DOHH2 (cell line): ENCODE data around the gene TMEM250.

ENCODE experiments used
- H3F3A ChIP-seq: fragments of 200-600 bp; sonication (generic), shearing (Covaris generic); 2 replicates; pipeline ENCODE4 v1.6.0; 2016; ENCODE audit warnings: antibody characterized with exemption, mild to moderate bottlenecking; ENCODE audit not compliant: control insufficient read depth, insufficient read depth
- H3K27ac ChIP-seq: fragments of 200-600 bp; sonication (generic); 2 replicates; pipeline ENCODE4 v1.5.1; 2014; ENCODE audit warnings: low read depth, mild to moderate bottlenecking, low read length, moderate library complexity
- H3K27me3 ChIP-seq: fragments of 200-600 bp; sonication (generic); 2 replicates; pipeline ENCODE4 v1.6.1; 2014; ENCODE audit warnings: mild to moderate bottlenecking, low read length, mixed read lengths; ENCODE audit not compliant: control insufficient read depth
- H3K36me3 ChIP-seq: fragments of 200-600 bp; sonication (generic); 2 replicates; pipeline ENCODE4 v1.6.1; 2014; ENCODE audit warnings: mild to moderate bottlenecking, low read length, moderate library complexity, mixed read lengths; ENCODE audit not compliant: control insufficient read depth
- H3K4me1 ChIP-seq: fragments of 200-600 bp; sonication (generic); 2 replicates; pipeline ENCODE4 v1.6.1; 2014; ENCODE audit warnings: mild to moderate bottlenecking, low read length, mixed read lengths; ENCODE audit not compliant: control insufficient read depth
- H3K4me2 ChIP-seq: fragments of 200-600 bp; sonication (generic); 2 replicates; pipeline ENCODE4 v1.6.0; 2014; ENCODE audit warnings: mild to moderate bottlenecking, low read length, moderate library complexity
- H3K4me3 ChIP-seq: fragments of 200-600 bp; sonication (generic); 2 replicates; pipeline ENCODE4 v1.5.1; 2014; ENCODE audit warnings: mild to moderate bottlenecking, low read length, mixed read lengths
- H3K79me2 ChIP-seq: fragments of 200-600 bp; sonication (generic); 2 replicates; pipeline ENCODE4 v1.6.1; 2014; ENCODE audit warnings: mild to moderate bottlenecking, low read length, mixed read lengths; ENCODE audit not compliant: control insufficient read depth
- H3K9me2 ChIP-seq: fragments of 200-600 bp; sonication (generic); replicated peaks from 2 replicates; pipeline ENCODE4 v1.6.1; 2014; ENCODE audit warnings: mild to moderate bottlenecking, low read length, mixed read lengths; ENCODE audit not compliant: control insufficient read depth
- H3K9me3 ChIP-seq: fragments of 200-600 bp; sonication (generic); 2 replicates; pipeline ENCODE4 v1.6.1; 2014; ENCODE audit warnings: antibody characterized with exemption, low read length, mixed read lengths; ENCODE audit not compliant: control insufficient read depth, insufficient read depth
- H4K20me1 ChIP-seq: fragments of 200-600 bp; sonication (generic); 2 replicates; pipeline ENCODE4 v1.6.0; 2014; ENCODE audit warnings: low read depth, mild to moderate bottlenecking, antibody characterized with exemption, low read length, moderate library complexity; ENCODE audit not compliant: control insufficient read depth, insufficient read depth
- CTCF ChIP-seq: fragments of 200-600 bp; sonication (generic); IDR thresholded peaks from one replicate; pipeline ENCODE4 v1.5.1; 2014; ENCODE audit warnings: antibody characterized with exemption, mild to moderate bottlenecking, low read depth, low read length; ENCODE audit not compliant: poor library complexity, severe bottlenecking
- EZH2phosphoT487 ChIP-seq: fragments of 200-600 bp; sonication (generic); IDR thresholded peaks from 2 replicates; pipeline ENCODE4 v1.6.1; 2017; ENCODE audit warnings: borderline replicate concordance, mild to moderate bottlenecking, antibody characterized with exemption, low read length, moderate library complexity, mixed read lengths

Gene TMEM250

GRCh38 chr9:136153381-136154065, 34.8 kb upstream of the TMEM250 start:
- no peak overlapping the region for H3K4me2 ChIP-seq
- H3K27ac ChIP-seq = no peak overlapping the region
- no peaks in the 10 kb centered on the region; the same call in 1 of the 2 replicates for H3K9me3 ChIP-seq
- no peaks in the 10 kb centered on the region for H3K79me2 ChIP-seq
- H3K4me3 ChIP-seq = no peak overlapping the region
- no peak for TF ChIP-seq CTCF
- no peak for TF ChIP-seq EZH2phosphoT487
- H3F3A ChIP-seq = no peaks in the 10 kb centered on the region
- no peaks in the 10 kb centered on the region for H3K36me3 ChIP-seq
- peaks cover 3% of the 10 kb centered on the region; the same call in 1 of the 2 replicates for H3K4me1 ChIP-seq
- no peaks in the 10 kb centered on the region for H3K9me2 ChIP-seq
- H4K20me1 ChIP-seq = no peaks in the 10 kb centered on the region
- H3K27me3 ChIP-seq = no peaks in the 10 kb centered on the region

- no peaks in the 10 kb centered on the region for H3K79me2 ChIP-seq
- TF ChIP-seq CTCF = no peak
- no peak for TF ChIP-seq EZH2phosphoT487
- H3K27me3 ChIP-seq = no peaks in the 10 kb centered on the region
Observed at GRCh38 chr9:136152931-136153330, 34.3 kb upstream of the TMEM250 start.

GRCh38 chr9:136152543-136152866, 33.8 kb upstream of the TMEM250 start:
- H3K36me3 ChIP-seq = no peaks in the 10 kb centered on the region
- H3K9me2 ChIP-seq = no peaks in the 10 kb centered on the region
- H4K20me1 ChIP-seq = no peaks in the 10 kb centered on the region
- H3K79me2 ChIP-seq = no peaks in the 10 kb centered on the region
- H3K4me3 ChIP-seq = no peak overlapping the region
- peaks cover 3% of the 10 kb centered on the region; the same call in 1 of the 2 replicates for H3K4me1 ChIP-seq
- H3K27me3 ChIP-seq = no peaks in the 10 kb centered on the region
- H3K9me3 ChIP-seq = no peaks in the 10 kb centered on the region; the same call in 1 of the 2 replicates
- no peak overlapping the region for H3K27ac ChIP-seq
- no peaks in the 10 kb centered on the region for H3F3A ChIP-seq
- TF ChIP-seq EZH2phosphoT487 (no peak), CTCF (no peak)
- H3K4me2 ChIP-seq = no peak overlapping the region

More at GRCh38 chr9:136152931-136153330, 34.3 kb upstream of the TMEM250 start:
- no peak overlapping the region for H3K4me3 ChIP-seq
- no peaks in the 10 kb centered on the region; the same call in 1 of the 2 replicates for H3K9me3 ChIP-seq
- no peaks in the 10 kb centered on the region for H3K9me2 ChIP-seq
- H3K4me2 ChIP-seq = no peak overlapping the region
- H3K36me3 ChIP-seq = no peaks in the 10 kb centered on the region
- H3K4me1 ChIP-seq = peaks cover 3% of the 10 kb centered on the region; the same call in 1 of the 2 replicates
- no peaks in the 10 kb centered on the region for H3F3A ChIP-seq
- H3K27ac ChIP-seq = no peak overlapping the region
- no peaks in the 10 kb centered on the region for H4K20me1 ChIP-seq
